ENCODE data around the gene CDH13.

The CDH13 gene

DNA sequence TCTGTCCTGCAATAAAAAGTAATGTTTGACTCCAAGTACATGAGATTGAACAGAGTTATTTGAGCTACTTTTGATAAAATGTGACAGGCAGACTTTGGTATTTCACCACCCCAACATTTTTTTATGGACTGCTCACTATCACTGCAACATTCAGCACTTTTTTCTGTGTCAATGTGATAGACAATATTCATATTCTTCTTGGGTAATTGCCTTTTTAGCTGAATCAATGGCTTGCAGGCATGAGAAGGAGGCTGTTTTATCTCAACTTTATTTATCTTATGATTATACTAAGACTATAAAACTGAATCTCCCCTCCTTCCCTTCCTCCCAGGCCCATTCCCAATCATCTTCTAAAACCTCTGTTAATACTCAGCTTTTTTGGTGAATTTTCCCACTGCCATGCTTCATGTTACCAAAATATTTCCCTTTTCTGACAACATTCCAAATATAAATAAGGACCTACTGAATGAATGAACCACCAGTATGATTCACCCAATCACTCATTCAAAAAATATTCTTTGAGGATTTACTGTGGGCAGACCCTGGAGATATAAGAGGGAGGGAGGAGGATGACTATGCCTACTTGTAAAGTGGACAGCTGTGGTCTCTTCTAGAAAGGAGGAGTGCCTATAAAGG is 67.6 kb downstream of the CDH13 start:
- no peak for DNase-seq (ENCODE audit: low read depth in 2 of 2)

DNA sequence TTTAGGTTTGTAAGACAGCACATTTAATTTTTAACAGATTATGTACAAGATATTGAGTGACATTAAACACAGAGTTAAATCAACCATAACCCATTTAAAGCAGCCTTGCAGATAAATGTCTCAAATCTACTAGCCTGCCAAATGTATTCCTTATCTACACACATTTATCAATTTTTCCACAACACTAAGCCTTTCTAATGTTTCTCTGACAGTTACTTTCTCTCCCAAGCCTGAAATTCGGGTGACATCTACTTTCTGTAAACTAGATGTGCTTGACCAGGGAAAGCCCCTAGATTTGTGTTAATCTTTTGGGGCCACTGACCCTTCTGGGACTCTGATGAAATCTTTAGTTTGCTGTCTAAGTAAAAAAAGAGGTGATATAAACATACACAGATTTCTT is 69.0 kb downstream of the CDH13 start:
- no peak for DNase-seq (ENCODE audit: low read depth in 2 of 2)

DNA sequence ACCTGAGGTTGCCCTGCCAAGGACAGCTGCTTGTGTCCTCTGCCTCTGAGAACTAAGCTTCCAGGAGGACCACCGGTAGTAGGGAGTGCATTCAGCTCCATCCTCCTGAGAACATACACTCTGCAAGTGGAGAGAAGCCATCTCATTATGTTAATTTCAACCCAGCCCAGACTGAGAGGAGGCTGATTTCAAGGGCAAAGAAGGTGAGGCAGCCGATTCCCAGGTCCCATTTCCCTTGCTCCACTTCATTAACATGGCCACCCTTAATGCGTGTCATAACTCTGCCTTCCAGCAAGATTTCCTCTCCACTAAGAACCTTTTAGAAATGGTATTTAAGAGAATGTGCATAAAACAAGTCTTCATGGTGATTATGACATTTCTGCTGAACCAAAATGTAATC is 72.5 kb downstream of the CDH13 start:
- DNase-seq (ENCODE audit: low read depth in 2 of 2), result no peak

DNA sequence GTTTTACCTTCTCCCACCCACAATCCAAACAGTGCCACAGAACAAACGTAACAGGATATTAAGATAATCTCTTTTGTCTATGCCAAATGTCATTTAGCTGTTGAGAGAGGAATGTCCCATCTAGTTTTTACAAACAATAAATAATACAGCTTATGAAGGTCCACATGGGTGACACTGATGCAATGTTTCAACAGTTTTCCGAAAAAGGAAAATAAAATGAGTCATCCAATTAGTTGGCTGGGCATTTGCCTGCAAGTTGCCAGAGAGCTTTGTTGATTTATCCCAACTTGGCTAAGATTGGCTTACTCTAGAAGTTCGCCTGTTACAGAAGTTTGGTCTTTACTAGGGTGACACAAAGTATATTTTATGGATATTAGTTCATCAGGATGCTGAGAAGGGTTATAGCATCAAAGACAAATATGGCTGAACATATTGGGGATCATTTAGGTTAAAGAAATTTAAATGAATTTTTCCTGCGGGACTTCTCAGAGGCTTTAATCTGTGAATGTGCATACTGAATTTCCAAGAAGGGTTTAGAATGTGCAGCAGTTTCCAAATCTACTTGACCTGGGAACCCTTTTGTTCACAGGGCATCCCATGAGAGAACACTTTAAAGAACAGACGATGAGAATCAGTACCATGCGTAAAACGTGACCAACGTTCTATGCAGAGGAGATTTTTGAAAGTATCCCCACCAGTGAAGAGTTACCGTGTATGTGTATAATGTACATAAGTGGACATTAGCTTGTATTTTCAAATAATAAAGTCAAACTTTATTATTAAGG is 73.1 kb downstream of the CDH13 start:
- DNase-seq (ENCODE audit: low read depth in 2 of 2), result no peak

DNA sequence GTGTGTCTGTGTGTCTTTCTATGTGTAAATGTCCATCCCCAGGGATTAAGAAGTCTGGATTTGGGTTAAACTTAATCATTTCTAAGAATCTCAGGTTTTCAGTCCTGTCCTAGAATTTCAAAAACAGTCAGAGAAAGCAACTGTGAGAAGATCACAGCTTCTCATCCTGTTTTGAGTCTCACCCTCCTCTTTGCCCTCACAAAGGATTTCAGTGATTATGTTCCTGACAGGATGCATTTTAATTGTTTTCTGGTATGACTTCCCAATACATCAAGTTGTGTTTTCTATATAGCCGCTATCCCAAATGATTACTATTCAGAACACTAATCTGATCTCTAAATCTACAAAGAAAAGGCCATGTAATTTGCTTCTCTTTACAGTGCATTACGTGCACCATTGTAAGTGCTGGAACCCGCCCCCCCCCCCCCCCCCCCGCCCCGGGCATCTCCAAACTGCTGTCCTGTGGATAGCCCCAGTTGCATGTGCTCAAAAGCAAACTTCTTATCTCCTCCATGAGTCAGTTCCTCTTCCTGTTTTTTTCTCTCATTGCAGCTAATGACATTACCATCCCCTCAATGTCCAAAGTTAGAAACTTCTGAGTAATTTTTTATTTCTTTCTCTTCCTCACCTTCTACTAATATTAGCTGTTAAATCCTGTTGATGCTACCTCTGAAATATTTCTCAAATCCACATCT is 73.9 kb downstream of the CDH13 start:
- no peak for DNase-seq (ENCODE audit: low read depth in 2 of 2)

DNA sequence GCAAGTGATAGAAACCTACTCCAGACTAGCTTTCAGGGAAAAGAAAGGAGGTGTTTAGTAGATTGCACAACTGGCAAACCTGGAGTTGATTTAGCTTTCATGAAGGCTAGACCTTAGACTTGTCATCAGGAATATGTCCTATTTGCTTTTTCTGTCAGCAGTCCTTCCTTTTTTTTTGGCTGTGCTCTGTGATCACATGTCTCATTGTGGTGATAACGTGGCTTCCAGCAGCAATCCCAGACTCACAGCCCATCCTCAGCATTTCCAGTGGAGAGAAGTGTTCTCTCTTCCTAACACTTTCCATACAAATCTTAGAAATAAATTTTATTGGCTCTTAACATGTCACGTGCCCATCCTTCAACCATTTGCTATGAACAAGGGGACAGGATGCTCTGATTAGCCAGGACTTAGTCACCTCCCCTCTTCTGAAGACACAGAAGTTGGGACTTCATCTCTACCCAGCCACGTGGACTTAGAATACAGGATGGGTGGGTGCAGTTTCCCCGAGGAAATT is 74.7 kb downstream of the CDH13 start:
- DNase-seq (ENCODE audit: low read depth in 2 of 2), result no peak

DNA sequence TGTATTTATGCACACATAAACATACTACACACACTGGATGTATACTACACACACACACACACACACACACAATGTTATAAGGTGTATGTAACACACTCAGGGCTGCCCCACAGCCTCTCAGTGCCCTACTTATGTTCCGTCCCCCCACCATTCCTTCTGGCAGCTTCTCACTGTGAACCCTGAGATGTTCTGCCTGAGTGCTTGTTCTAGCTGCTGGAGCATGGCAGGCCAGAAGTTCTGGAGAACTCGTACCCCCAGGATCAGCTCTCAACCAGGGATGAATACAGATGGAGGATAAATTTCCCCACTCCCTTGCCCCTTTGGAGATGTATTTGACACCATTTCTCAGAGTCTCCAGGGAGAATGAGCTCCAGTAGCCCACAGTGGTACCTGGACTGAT is 76.4 kb downstream of the CDH13 start:
- no peak for DNase-seq (ENCODE audit: low read depth in 2 of 2)

DNA sequence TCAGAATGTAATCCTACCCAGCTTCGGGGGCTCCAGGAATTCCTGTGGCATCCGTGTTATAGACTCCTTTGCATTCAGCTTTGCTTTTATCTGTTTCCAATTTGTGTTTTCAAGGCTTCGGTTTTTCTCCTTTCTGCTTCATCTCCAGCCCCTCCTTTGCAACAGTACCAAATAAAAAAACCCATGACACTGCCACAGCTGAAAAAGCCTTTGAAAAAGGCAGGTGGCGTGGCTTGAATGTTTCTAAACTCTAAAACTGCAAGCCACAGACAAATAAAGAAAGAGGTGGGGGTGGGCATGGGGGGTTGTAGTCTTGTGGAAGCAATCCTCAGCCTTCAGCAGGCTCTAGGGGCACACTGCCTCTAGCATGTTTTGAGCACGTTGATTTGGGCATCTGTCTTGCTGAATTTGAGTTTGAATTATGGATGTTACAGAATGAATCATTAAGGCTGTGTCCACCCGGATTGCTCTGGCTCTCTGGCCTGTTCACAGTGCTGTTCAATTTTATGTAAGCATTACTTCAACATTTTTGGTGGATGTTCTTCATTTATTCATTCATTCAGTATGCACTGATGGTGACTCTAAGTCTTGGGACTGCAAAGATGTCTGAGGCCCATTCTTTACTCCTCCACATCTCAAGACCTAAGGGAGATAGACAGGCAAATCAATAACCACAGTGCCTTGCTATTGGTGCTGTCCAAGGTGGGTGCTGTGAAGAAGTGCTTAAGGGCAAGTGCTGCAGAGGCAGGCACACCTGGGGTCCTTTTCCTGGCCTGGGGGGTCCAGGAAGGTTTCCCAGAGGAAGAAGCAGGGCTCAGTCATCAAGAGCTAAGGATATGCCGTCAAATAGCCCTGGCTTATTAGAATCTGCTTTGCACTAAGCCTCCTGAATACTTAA is 77.4 kb downstream of the CDH13 start:
- DNase-seq (ENCODE audit: low read depth in 2 of 2), result no peak

DNA sequence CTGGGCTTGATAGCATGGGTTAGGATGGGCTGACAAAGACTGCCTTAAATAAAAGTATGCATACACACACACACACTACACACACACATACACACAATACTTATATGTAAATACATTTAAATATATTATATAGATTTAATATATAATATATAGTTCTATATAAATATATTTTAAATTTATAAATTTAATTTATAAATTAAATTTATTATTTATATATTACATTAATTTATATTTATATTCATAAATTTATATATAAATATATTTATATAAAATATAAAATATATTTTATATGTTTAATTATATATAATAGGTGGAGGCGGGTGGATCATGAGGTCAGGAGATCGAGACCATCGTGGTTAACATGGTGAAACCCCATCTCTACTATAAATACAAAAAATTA is 83.2 kb downstream of the CDH13 start:
- DNase-seq (ENCODE audit: low read depth in 2 of 2), result no peak

DNA sequence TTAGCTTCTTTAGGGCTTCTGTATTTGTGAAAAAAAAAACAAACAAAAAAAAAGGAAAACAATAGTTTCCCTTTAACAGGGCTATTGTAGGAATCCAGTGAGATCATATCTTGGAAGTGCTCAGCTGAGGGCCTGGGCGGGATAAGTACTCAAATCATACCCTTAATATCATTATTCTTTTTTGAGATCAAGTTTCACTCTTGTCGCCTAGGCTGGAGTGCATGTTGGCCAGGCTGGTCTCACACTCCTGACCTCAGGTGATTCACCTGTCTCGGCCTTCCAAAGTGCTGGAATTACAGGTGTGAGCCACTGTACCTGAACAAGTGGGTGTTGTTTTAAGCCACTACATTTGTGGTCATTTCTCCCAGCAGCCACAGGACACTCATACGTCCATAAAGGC is 87.0 kb downstream of the CDH13 start:
- DNase-seq (ENCODE audit: low read depth in 2 of 2), result no peak

DNA sequence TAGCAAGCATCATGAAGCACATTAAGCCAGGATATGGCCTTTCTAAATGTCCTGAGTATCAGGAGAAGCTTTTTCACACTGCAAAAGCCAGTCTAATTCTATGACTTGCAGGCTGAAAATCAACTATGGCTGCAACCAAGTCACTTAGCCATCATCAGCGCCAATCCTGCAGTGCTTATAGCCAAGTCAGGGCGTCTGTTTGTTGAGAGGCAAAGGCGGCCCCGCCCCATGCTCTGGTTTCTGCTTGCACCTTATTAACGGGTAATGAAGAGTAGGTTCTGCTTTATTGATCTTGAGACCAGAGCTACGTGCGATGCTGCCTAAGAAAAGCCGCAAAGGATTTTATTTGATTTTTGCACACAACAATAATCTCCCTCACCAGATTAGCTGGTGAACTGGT is 88.4 kb downstream of the CDH13 start:
- no peak for DNase-seq (ENCODE audit: low read depth in 2 of 2)

DNA sequence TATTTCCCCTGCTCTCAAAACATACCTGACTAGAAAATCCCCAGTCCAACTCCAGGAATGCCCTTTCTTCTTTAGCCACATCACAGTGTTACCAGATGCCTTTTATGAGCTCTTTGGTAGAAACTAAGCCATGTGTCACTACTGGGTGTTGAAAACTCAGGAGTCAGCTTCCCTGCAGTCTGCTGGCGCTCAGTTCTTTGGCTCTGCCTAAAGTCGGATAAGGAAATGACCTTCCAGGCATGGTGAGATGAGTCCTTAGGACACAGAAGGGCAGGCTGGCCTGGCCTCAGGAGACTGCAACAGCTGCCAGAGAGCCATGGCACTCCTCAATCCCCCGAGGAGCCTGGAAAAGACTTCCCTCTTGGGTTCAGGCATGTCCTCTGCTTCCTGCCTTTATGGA is 89.1 kb downstream of the CDH13 start:
- DNase-seq (ENCODE audit: low read depth in 2 of 2), result no peak

DNA sequence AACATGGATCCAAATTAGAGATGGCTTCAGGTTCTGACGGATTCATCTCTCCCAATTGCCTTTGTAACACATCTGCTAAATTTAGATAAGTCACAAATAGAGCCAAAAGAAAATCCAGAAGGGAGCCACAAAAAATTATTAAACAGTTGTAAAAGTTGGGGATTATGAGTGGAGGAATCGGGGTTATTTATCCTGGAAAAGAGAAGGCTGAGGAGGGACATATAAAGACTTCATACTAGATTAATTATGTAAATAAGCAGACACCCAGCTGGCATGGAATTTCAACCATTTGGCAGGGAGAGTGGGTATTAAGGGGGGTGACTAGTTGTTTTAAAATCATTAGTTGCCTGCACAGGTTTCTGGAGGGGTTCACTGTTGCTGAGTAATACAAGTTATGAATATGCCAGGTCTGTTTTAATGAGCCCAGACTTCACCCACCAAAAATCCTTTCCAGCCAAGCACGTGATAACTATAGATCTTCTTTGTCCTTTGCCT is 89.6 kb downstream of the CDH13 start:
- no peak for DNase-seq (ENCODE audit: low read depth in 2 of 2)

DNA sequence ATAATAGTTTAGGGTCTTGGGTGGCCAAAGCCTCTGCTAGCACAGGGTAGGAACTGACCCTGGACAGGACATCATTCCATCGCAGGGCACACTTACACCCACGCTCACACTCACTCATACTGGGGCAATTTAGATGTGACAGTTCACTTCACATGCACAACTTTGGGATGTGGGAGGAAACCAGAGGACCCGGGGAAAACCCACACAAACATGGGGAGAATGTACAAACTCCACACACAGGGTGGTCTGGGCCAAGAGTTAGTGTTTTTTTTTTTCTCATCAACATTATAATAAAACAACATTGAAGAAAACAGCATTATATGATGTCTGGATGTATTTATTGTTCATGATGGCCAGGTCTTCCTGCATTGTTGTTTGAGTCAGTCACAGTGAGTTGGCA is 93.6 kb downstream of the CDH13 start:
- DNase-seq (ENCODE audit: low read depth in 2 of 2), result no peak

DNA sequence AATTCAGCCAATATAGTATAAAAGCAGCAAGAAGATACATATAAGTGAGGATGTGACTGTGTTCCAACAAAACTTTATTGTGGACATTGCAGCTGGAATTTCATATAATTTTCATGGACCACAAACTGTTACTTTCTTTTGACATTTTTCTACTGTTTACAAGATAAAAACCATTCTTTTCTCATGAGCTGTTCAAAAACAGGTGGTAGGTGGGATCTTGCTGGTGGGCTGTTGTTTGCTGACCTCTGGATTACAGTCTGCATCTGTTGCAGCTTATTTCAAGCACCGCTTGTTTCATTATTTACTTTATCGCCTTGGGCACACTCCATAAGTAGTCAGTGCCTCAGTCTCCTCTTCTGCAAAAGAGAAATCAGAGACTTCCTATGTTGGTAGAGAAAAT is 99.5 kb downstream of the CDH13 start:
- DNase-seq (ENCODE audit: low read depth in 2 of 2), result no peak

DNA sequence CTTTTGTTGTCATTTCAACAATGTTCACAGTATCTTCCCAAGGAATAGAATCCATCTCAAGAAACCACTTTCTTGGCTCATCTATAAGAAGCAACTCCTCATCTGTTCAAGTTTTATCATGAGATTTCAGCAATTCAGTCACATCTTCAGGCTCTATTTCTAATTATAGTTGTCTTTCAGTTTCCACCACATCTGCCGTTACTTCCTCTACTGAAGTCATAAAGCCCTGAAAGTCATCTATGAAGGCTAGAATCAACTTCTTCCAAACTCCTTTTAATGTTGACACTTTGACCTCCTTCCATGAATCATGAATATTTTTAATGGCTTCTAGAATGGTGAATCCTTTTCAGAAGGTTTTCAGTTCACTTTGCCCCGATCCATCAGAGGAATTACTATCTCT is 102.1 kb downstream of the CDH13 start:
- no peak for DNase-seq (ENCODE audit: low read depth in 2 of 2)

DNA sequence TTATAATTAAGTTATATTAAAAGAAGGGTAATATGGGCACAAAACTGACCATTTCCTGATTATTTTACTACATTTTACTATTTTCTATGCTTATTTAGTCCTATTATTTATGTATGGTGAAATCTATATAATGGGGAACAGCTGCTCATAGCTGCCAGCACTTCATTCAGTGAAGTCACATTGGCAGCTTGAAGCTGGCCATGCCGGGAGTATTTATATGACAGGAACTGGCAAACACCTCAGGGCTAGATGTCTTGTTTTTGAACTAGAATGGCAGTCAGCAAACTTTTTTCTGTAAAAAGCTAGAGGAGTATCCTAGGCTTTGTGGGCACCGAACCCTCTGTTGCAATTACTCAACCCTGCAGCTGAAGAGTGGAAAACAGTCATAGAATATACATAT is 104.1 kb downstream of the CDH13 start:
- DNase-seq (ENCODE audit: low read depth in 2 of 2), result no peak

DNA sequence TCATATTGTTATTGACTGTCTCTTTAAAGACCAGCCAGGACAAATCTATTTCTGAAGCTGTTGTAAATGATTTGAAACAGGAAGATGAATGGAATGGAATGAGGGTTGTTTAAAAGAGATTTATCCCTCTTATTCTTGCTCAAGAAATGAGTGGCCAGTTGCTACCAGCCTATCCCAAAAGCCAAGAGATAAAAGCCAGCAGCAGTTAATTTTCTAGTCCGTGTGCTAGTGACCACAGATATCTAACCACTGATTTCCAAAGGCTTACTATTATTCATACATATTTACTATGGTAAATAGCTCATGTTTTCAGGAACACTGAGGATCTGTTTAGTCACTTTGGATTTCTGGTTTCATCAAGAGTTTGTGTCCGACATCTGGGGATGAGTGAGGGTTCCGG is 105.7 kb downstream of the CDH13 start:
- no peak for DNase-seq (ENCODE audit: low read depth in 2 of 2)

DNA sequence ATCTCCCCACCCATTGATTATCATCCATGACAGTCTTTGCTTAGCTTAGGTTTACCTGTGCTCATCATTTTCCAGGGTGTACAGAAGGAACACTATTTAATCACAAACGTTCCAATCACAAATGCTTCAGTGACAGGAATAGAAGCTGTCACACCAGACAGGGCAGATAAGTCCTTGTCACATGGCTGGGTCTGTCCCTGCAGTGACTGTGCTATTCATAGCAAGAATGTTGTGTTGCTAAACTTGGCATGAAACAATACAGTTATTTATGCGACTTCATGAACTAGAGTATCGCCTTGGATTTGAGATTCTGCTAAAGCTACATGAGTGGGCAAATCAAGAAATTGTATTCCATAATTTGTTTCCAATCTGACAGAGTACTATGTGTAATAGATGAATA is 108.4 kb downstream of the CDH13 start:
- DNase-seq (ENCODE audit: low read depth in 2 of 2), result no peak

DNA sequence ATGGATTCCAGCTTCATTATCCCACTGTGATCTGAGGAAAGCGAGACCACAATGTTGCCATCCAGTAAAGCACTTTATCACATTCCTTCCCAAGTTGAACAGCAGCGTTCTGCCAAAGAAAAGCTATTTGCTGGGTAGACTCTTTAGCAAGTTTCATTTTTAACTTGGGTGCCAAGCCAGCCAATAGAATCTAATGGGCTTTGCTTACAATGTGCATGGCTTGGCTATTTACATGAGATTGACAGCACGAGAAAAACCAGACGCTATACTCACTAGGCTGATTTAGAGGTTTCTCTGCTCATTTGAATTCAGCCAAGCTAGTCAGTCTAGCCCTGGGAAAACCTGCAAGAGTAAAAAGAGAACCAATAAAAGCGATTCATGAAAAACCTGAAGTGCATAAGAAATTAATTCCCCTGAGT is 108.9 kb downstream of the CDH13 start:
- DNase-seq (ENCODE audit: low read depth in 2 of 2), result no peak

DNA sequence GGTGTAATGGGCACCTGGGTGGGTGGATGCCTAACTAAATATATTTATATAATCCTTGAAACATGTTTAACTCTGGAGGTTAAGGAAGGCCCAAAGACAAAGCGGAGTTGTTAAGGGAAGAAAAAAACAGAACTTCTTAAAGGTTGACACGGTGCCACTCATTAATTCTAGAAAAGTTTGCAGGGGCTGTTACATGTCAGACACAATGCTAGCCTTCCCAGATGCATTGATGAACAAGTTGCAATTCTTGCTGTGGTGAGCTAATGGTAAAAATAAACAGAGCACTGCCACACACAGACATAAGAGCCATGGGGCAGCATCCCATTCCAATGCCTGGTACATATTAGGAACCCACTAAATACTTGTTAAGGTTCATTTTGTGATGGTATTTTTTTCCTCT is 109.5 kb downstream of the CDH13 start:
- DNase-seq (ENCODE audit: low read depth in 2 of 2), result no peak

DNA sequence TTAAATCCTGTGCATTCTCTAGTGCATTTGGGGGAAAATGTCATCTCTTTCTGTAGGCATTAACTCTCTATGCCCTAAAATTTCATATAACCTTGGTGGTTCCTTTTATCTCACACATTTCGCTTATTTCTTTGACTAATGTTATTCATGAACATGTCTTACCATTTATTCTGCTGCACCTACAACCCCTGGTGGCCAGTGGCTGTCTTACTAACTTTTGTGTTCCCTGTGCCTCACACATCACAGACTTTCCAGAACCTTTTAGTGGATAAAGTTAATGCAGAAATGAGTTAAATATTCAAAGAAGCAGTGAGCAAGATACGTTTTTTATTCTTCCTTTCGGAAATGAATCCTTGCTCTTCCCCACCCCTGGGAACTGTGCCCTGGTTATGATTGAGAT is 111.9 kb downstream of the CDH13 start:
- no peak for DNase-seq (ENCODE audit: low read depth in 2 of 2)

All from stimulated activated CD4-positive, alpha-beta T cell treated with anti-CD3 and anti-CD28 coated beads, Interleukin-4, amount 100 ng/mL, for 48 hours (primary cell).